ENCODE results near the gene LIPH.
"Not testable (repeated sequence)": the region's sequence is repeated elsewhere in the genome, so short reads cannot be mapped to it uniquely, and the experiment has no call there.

Gene LIPH

DNA sequence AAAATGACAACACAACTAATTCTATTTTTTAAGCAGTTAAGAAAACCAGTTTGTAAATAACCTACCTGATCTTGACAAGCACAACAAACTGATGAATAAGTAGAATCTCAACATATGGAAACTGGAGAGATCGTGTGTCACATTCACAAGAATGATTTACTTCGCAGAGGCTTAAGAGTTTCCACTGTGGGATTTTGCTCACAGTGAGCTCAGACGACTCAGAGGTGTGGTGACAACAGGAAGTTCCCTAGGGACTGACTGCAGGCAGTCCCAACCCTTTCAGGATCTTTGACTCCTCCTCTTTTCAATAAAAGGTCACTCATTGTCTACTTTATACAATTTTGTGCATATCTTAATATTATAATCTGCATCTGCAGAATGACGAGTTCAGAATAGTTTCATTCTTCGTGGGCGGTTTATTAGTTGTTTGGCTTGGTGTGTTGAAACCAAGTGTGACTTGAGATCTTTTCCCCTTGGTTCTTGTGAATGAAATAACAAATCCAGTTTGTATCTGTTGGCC, at the start of gene LIPH:
TSS of gene LIPH (minus strand) at position 231 of the 520 bp plus-strand sequence. CDS start at position 114, 117 bp downstream.
- no peak for DNase-seq (ENCODE audit: low spot score)

DNA sequence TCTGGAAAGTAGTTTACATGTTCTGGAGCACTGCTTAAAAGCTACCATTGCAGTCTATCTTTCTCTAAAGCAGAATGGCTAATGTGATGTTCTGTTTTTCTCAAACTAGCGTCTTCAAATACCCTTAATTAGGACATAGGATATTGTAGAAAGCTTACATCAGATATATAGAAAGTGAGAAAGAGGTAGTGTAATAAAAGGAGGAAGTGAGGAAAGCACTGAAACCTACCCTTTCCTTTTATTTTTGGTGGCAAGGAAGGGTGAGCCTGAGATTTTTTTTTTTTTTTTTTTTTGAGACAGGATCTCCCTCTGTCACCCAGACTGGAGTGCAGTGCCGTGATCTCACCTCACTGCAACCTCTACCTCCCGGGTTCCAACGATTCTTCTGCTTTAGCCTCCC, 43.1 kb upstream of the LIPH start:
- DNase-seq (ENCODE audit: low spot score): no peak

DNA sequence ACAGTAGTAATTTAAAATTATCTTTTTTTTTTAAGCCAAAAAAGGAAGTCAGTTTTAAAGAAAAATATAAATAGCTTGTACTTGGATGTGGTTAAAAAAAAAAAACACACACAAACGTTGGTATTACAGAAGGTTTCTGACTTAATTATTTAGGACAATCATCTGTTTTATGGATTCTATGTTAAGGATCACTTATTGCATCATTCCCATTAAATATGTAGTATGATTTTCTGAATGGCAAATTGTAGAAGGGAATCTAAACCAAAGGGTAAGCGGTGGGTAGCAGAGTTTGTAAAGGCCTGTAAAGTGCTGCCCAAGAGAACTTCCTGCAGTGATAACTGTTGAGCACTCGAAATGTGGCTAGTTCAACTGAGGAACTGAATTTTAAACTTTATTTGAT, 41.7 kb upstream of the LIPH start:
- DNase-seq (ENCODE audit: low spot score): no peak

DNA sequence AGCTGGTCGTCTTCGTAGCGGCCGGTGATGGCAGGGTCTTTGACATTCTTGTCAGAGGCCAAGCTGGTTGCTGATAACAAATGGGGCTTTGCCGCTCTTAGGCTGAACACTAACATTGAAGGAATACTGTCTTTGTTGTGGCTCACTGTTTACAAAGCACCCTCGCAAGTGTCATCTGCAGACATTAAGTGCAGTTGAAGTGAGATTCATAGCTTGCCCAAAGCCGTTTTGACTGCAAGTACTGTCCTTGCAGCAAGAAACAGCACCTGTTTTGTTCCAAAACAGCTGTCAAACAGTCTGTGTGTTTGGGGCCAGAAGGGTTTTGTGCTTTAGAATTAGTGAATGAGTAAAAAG, 34.3 kb upstream of the LIPH start:
- no peak for DNase-seq (ENCODE audit: low spot score)

DNA sequence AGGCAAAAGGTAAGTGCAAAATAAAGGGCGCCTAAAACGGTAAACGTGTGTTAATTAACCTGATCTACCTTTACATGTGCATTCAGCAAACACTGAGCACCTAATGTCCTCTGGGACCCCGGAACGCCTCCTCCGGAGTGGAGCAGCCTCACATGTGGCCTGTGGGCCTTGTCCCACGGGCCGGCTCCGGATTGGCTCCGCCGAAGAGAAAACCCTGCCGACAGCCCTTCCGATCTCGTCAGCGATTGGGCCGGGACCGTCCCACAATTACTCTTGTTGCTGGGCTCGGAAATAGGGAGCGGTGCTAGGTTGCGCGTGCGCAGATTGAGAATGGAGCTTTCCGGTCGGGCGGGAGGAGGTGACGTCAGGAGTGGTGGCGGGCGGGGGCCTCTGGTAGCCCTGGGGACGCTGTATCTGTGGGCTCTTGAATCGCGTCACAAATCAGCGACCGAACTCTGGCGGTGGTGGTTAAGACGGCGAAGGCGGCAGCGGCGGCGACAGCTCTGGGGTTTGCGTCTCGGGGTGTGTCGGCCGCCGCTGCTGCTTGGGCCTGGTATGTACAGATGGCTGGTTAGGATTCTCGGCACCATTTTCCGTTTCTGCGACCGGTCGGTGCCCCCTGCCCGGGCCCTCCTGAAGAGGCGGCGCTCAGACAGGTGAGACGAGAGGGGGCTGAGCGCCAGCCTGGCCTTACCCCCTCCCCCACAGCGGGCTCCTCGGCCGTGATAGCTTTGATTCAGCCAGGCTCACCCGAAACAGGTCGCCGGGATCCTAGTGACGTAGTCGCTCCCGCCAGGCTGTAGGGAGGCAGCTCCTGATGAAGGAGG, 33.7 kb upstream of the LIPH start, which contains the start of gene SENP2:
TSS of gene SENP2 (plus strand) at position 437 of the 827 bp plus-strand sequence. CDS start at position 556, 119 bp downstream.
- peak; percentile 97 for DNase-seq (ENCODE audit: low spot score)

DNA sequence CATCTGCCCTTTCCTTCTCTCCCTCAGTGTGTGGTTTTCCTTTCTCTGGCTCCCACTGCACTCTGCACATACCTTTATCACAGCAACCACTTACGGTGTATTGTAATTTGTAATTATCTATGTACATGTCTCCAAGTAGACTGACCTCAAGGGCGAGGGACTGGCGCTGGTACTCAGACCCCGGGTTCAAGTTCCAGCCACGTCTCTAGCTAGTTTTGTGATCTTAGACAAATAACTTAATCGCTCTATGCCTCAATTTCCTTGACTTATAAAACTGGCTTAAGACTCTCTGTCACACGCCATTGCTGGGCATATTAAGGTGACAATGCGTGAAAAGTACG, 33.1 kb upstream of the LIPH start:
- DNase-seq (ENCODE audit: low spot score): no peak

DNA sequence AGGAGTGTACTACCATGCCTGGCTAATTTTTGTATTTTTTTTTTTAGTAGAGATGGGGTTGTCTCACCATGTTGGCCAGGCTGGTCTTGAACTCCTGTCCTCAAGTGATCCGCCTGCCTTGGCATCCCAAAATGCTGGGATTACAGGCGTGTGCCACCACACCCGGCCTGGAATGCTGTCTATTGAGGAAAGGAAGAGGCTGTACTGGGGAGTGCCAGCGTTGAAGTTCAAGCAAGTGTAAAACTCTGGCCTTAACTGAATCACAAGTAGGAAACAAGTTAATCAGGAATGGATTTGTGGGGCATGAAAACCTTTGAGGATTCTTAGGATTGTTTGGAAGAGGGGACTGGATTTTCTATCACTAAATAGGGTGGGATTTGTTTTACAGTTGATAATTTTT, 32.3 kb upstream of the LIPH start:
- no peak for DNase-seq (ENCODE audit: low spot score)

DNA sequence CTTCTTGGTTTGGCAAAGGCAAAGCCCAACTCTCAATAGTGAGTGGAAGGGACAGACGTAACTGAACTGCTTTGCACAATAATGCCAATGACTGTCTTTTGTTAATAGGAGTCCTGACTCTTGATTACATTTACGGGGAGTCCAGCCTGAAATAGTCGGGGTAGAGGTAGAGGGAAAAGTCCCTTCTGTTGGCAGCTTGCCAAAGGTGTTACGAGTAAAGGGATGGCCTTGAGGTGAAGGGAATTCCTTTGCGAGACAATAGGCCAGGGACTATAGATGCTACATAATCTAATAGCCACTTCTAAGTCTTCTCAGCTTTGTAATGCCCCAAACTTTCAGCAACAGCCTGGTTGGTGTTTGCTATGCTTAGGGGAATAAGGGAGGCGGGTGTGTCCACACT, 31.5 kb upstream of the LIPH start:
- no peak for DNase-seq (ENCODE audit: low spot score)

DNA sequence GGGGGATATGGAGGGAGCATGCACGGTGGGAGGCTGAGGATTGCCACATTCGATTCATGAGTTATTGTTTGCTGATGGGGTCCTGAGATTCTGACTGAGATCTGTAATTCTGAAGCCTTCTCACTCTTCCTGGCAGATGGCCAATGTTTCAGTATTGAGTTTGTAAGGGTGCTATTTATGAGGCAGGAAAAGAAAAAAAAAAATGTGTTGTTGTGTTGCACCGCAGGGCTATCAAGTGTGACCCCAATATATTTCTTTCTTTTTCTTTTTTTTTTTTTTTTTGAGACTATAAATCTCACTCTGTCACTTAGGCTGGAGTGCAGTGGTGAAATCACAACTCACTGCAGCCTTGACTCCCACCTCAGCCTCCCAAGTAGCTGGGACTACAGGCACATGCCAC, 30.5 kb upstream of the LIPH start:
- no peak for DNase-seq (ENCODE audit: low spot score)

DNA sequence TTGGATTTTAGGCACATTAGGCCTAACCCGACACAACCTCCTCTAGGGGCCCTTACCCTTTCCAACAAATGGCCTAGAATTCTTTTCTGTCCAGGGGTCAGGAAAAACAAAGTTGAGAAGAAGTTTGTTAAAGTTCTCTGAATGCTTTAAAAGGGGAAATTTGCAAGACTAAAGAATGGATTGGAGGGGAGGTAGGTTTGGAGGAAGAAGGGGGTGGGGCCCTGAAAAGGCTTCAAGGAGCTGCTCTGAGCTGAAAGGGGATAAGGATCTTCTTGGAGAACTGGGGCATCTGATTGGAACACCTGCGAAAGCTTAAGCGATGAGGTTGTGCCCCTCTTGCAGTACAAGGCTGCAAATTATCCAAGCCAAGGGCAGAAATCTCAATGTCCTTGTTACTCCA, 29.8 kb upstream of the LIPH start:
- no peak for DNase-seq (ENCODE audit: low spot score)

DNA sequence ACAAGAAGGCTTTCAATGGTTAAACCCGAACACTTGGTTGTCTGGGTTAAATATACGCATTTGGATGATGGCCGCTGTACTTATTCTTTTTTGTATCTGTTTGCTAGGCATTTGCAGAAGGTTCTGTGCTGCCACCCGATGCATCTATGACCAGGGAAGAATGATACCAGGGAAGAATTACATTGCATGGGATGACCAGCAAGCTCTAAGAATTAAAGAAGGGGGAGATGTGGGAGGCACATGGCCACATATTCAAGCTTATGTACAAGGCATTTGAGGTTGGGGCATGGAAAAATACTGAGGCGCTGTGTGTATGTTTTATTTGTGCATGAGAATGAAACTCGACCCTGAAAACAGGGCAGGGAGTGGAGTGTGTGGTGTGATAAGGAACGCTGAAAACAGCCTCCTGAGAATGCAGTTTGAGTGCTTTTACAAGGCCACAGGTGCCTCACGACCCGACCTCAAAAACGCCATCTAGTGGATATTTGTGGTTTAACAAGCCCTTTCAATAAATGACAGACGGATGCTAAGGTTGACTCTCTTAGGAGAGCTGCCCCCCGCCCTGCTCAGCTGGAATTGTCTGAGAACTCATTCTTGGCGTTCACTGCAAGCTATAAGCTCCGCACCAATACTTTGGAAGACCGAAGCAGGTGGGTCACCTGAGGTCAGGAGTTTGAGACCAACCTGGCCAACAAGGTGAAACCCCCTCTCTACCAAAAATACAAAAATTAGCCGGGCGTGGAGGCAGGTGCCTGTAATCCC, 22.9 kb upstream of the LIPH start:
- DNase-seq (ENCODE audit: low spot score): not testable (repeated sequence)

DNA sequence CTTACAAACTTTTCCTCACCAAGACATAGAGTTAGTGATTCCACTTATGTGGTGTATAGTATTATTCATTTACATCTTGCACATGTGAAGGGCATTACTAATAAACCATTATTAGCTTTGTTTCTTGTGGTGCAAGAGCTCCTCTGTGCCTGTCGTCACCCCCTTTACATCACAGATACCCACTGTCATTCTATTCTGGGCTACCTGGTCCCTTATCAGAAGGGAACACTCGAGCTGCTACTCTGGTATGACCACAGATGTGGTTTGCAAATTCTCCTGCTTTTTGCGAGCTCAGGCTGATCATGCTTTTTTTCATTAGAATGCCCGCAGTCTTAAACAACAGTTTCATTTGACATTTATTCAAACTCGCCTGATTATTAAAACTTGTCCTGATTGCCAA, 19.8 kb upstream of the LIPH start:
- DNase-seq (ENCODE audit: low spot score): no peak

DNA sequence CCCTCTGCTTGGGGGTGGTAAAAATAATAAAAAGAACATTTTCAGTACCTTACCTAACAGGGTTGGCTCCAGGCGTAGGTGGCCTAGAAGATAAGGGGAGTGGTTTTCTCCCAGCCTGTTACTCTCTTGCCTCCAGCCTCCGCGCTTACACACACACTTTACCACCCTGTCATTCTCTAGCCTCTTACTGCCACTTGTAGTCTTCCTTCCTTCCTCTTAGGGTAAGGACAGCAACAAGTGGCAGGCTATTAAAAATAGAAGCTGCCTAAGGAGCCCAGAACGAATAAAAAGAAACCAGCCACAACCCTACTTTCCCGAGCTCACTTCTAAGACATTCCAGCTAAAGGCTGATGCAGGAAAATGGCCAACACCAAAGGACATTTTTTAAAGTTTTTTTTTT, 9.6 kb upstream of the LIPH start:
- no peak for DNase-seq (ENCODE audit: low spot score)

DNA sequence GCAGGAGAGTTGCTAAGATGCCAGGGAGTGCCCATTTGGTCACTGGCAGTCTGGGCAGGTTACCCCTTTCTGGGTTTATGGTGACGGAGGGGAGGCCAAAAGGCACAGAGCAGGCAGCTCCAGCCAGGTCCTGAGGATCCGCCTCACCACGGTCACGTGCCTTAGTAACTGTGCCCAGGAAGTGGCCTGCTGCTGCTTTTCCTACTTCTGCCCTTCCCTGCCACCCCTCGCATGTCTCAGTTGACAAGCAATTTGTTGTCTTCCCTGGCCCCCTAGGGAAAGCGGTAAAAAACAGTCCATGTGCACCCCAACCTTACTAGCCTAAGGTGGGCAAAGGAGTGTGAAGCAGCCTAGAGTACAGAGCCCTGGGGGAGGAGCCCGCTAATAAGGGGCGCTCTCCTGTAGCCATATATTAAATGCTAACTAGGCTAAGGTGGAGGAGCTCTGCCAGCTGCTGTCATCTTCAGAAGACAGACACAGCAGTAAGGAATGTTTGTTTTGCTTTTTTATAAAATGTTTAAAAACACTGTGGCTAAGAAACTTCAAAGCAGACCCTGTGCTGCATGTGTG, 9.1 kb upstream of the LIPH start:
- no peak for DNase-seq (ENCODE audit: low spot score)

DNA sequence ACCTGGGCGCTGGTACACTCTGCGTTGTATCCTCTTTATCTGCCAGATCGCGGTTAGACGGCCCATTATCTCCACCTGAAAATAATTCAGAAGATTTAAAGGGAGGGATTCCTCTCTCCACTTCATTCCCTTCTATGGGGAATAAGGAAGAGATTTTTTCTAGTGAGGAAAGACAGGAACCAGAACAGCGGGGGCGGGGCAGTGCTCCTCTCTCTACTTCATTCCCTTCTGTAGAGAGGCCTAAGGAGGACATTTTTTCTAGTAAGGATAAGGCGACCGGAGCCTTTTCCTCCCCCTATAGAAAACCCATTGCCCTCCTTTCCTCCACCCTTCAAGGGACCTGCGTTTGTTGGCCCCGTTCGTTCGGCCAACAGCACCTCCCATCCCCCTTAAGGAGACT, 8.3 kb upstream of the LIPH start:
- DNase-seq (ENCODE audit: low spot score): no peak

DNA sequence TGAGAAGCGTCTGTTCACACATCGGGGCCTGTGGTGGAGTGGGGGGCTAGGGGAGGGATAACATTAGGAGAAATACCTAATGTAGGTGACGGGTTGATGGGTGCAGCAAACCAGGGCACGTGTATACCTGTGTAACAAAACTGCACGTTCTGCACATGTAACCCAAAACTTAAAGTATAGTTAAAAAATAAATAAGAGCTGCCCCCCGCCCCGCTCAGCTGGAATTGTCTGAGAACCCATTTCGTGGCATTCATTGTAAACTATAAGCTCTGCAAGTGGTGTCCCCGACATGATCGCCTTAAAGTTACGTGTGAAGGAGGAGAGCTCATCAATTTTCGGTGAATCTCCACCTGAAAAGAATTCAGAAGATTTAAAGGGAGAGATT, 7.3 kb upstream of the LIPH start:
- DNase-seq (ENCODE audit: low spot score): no peak

DNA sequence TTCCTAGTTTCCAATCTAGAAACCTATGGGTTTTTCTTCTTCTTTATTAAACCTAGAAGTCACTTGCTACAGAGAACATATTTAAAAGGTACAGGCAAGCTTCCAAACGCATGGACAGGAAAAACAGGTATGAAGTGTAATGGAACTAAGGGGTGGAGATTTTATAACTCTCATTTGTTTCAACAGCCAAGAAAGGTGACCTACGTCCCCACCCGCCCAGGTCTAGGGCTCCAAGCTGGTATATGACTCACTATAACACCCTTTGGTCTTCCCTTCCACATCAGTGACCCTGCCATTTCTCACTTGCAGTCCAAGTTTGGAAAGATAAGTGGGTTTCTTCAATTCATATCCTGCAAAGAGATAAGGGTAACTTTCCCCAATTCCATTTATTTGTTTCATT, 6.0 kb upstream of the LIPH start:
- no peak for DNase-seq (ENCODE audit: low spot score)

DNA sequence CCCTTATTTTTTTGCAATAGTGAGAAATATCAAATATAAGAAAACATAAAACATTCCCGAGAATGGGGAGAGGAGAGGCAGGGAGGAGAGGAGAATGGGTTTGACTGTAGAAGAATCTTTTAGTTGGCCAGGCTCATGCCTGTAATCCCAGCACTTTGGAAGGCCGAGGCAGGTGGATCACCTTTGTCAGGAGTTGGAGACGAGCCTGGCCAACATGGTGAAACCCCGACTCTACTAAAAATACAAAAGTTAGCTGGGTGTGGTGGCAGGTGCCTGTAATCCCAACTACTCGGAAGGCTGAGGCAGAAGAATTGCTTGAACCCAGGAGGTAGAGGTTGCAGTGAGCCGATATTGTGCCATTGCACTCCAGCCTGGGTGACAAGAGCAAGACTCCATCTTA, 4.3 kb upstream of the LIPH start:
- not testable (repeated sequence) for DNase-seq (ENCODE audit: low spot score)

DNA sequence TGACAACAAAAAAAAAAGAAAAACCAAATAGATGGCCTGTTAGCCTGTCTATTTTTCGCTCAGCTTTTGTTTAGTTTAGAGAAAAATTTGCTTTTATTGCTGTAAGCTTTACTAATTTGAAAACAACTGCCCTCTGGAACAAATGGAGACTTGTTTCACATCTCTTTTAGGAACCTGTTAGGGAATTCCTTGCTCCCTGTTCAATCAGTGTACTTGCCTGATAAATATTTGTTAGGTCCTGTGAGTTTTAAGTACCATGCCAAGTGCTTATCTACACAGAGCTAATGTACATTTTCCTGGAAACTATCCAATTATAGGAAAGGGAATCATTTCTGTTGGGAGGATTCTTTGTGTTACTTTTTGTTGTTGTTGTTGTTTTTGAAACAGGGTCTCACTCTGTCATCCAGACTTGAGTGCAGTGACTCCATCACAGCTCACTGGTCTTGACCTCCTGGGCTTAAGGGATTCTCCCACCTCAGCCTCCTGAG, 3.5 kb upstream of the LIPH start:
- no peak for DNase-seq (ENCODE audit: low spot score)

DNA sequence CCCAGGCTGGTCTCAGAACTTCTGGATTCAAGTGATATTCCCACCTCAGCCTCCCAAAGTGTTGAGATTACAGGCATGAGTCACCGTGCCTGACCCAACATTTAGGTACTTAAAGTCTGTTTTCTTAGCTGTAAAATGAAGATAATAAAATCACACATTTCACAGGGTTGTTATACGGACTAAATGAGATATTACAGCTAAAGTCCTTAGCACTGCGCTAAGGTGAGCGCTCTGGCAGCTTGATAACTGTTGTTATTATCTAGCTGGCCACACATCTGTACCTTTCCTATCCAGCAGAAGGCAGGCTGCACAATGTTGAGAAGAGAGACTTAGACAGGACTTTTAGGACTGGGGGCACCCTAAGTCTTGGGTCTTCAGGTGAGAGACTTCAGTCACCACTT, 2.7 kb upstream of the LIPH start:
- no peak for DNase-seq (ENCODE audit: low spot score)

DNA sequence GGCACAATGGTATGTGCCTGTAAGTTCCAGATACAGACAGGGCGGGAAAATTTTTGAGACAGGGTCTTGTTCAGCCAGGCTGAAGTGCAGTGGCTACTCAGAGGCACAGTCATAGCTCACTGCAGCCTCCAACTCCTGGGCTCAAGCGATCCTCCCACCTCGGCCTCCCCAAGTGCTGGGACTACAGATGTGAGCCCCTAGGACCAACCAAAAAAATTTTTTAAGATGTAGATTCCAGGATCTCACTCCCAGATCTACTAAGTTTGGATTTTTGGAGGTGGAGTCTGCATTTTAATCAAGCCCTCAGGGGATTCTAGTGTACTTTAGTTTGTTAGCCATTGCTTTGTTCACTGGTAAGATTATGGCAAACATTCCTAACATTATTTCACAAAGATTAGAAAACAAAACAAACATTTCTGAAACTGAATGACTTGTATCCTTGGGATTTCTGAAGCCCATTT, 2.7 kb downstream of the LIPH start:
- no peak for DNase-seq (ENCODE audit: low spot score)

DNA sequence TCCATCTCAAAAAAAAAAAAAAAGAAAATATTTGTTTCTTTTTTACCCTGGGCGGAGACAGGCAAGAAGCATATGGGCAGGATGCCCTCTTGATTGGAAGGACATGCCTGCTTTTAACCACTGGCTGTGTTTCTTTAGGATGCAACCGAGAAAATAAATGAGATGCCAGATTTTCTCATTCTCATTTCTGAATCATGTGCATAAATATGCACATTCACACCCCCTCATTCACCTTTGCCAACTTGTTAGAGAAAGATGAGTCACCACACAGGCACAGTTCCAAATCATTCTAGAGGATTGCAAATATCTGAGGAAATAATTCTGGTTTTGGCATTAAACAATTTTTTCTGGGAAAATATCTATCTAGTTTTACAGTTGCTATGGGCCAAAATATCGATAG, 3.3 kb downstream of the LIPH start:
- DNase-seq (ENCODE audit: low spot score): peak; percentile 81

DNA sequence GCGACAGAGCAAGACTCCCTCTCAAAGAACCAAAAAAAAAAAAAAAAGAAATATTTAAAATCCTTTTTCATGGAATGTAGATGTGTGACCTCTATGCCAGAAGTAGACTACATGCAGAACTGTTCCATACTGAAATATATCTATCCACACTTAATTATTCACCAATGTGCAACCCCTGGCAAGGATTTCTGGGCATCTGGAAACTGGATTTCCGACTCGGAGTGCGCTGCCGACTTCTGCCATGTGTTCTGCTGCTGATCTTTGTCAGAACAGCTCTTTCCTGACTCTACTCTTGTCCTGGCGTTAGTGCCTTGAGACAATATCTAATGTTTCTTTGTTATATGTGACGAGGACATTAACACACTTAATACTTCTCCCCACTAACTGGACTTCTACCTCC, 11.7 kb downstream of the LIPH start:
- no peak for DNase-seq (ENCODE audit: low spot score)

Data from hepatic stellate cell (primary cell).